NCI-H2171 treated with DMSO at 0.1 percent for 48 hours (cell line): ENCODE data around the gene TAF13.
"Not testable (repeated sequence)": the region's sequence is repeated elsewhere in the genome, so short reads cannot be mapped to it uniquely, and the experiment has no call there.

Experiments
- DNase-seq: peaks from one replicate; lab custom pipeline; 2025; lab: John Stamatoyannopoulos, UW

The TAF13 gene

DNA sequence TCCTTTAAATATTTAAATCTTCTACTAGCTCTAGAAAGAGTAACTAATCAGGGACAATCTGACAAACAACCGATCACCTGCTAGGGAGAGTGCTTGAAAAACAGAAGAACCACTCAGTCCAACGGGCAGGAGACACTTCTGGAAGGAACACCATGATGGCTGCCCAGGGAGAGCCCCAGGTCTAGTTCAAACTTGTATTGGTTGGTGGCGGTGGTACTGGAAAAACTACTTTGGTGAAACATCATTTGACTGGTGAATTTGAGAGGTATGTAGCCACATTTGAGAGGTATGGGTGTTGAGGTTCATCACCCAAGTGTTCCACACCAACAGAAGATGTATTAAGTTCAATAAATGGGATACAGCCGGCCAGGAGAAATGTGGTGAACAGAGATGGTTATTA is 29.1 kb downstream of the TAF13 start:
- DNase-seq = no peak

DNA sequence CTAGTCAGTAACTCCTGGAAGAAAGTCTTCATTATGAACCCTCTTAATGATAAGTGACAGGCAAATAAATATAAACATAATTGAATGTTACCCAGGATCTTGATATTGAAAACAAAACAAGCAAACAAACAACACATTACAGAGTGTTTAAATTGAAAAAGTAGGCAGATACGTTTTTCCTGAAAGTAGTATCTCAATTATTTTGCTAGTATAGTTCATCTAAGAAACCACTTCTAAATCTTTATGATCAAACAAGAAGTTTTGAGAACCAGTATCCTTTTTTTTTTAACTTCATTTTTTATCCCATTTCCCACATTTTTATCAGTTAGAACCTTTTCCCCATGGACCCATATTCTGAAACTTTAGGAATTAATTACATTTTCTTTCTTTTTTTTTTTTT is 30.2 kb downstream of the TAF13 start:
- no peak for DNase-seq

DNA sequence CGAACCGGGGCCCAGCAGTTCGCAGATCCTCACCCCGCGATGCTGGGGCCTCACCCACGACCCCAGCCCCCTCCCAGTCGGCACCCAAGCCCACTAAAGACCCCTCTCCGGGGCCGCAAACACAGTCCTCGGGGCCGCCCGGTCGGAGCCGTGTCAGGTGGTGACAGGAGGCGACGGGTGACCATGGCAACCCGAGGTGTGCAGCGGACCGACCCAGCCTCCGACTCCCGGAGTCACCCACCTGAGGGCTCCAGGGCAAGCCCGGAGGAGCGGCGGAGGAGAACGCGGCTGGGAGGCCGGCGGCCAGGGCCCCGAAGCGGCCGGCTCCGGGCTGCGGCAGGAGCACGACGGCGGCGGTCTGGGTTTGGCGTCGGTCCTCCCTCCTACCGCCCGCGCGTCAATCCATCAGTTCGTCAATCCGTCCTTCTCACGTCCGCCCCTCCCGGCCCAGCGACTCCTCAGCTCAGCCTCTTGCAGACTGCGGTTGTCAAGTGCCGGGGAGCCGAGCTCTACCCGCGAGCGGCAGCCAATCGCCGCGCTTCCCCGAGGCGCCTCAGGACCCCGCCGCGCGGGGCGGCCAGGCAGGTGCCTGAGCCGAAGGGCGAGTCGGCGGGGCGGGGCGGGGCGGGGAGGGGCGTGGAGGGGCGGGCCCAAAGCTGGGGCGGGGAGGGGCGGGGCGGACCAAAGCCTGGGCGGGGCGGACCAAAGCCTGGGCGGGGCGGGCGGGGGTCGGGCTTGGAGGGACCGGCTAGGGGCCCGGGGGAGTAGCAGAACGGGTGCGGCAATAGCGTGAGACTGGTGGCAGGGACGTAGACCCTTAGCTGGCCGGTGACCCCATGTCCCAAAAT is 34.0 kb downstream of the TAF13 start, which contains the start of gene WDR47:
TSS of gene WDR47 (minus strand) at position 482 of the 848 bp plus-strand sequence. CDS start 18,590 bp downstream, outside the sequence.
- peak; percentile 92 for DNase-seq

DNA sequence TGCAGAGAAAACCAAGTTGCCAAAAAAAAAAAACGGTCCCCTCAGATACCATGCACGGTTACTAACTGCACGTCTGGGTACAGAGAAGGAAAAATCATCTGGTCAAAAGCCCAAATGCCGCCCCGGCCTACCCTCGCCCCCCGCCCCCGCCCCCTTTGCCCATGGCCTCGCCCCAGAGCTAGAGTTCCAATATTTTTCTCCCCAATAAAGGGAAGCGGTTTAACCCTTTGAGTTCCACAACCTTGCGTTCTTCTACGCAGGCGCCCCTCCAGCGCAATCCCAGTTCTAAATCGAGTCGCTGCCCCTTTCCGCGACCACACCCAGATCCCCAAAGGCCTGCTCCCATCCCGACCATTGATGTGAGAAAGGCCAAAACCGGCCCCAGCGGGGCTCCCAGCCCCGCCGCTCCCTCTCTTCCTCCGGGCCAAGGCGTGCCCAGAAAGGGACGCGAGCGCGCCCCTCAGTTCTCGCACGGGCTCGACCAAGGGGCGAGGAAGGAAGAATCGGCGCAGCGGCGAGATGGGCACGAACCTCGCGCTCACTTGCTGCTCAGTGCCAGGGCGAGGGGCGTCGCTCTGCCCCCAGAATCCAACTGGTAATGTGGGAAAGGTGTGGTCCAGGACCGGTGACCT is 34.7 kb downstream of the TAF13 start:
- peak; percentile 53 for DNase-seq

DNA sequence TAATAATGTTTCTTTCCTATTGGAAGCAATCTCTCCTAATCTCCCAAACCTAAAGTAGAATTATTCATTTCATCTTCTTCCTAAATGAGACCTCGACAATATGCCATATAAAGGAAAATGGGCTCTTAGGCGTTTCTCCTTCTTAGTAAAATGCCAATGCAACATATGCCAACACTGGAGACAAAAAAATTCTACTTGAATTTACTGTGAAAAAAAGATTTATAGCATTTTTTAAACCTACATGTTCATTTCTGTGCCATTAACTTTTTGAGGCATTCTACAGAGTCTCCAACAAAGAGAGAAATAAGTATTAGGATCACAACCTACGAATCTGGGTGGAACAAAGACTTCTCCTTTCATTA is 35.2 kb downstream of the TAF13 start:
- peak; percentile 50 for DNase-seq

DNA sequence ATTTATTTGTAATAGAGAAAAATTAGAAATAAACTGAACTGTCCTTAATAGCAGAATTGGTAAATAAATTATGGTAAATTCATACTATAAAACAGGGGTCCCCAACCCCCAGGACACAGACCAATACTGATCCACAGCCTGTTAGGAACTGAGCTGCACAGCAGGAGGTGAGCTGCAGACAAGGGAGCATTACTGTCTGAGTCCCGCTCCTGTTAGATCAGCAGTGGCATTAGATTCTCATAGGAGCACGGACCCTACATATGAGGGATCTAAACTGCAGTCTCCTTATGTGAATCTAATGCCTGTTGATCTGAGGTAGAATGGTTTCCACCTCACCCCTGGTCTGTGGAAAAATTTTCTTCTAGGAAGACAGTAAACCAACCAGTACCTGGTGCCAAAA is 41.4 kb downstream of the TAF13 start:
- no peak for DNase-seq

DNA sequence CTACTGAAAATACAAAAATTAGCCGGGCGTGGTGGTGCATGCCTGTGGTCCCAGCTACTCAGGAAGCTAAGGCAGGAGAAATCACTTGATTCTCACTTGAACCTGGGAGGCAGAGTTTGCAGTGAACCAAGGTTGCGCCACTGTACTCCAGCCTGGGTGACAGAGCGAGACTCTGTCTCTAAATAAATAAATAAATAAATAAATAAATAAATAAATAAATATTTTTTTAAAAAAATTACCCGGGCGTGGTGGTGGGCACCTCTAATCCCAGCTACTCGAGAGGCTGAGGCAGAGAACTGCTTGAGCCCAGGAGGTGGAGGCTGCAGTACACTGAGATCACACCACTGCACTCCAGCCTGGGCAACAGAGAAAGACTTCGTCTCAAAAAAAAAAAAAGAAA is 46.3 kb downstream of the TAF13 start:
- DNase-seq = not testable (repeated sequence)

DNA sequence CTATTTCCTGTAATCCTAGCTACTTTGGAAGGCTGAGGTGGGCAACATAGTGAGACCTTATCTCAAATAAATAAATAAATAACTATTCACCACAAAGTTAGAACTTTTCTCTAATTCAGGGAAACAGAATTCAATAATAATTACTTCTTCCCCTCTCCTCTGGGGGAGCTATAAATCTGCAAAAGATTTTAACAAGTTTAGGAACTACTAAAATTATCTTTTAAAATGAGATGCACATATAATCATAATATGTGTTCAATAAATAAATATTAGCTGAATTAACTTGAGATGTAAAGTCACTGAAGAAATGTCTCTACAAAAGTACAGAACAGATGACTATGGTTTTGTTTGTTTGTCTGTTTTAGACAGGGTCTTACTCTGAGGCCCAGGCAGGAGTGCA is 48.0 kb downstream of the TAF13 start:
- DNase-seq = no peak

DNA sequence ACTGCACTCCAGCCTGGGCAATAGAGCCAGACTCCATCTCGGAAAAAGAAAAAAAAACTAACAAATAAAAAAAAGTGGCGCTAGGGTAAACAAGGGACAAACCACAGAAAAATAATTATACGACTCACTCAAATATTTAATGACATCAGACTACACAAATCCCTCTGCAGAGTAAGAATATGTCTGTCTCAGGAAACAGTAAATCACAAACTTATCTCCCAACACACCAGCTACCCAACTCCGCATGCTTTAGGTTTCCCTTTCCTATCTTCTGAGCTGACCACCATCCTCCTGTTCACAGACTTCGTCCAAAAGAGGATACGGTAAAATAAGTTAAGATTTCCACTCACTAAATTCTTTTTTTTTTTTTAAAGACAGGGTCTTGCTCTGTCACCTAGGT is 50.1 kb downstream of the TAF13 start:
- no peak for DNase-seq

DNA sequence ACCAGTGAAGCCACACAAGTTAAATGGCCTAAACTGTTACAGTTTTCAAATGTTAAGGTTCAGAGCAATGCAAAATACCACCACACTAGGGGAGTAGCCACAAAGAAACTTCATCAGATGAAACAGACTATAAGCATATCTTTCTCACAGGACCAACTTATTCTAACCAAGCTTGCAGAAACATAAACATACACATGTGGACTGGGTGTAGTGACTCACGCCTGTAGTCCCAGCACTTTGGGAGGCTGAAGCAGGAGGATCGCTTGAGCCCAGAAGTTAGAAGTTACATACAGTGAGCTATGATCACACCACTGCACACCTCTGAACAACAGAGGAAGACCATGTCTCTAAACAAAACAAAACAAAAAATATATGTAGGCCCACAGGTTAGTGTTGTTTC is 51.2 kb downstream of the TAF13 start:
- DNase-seq = no peak

DNA sequence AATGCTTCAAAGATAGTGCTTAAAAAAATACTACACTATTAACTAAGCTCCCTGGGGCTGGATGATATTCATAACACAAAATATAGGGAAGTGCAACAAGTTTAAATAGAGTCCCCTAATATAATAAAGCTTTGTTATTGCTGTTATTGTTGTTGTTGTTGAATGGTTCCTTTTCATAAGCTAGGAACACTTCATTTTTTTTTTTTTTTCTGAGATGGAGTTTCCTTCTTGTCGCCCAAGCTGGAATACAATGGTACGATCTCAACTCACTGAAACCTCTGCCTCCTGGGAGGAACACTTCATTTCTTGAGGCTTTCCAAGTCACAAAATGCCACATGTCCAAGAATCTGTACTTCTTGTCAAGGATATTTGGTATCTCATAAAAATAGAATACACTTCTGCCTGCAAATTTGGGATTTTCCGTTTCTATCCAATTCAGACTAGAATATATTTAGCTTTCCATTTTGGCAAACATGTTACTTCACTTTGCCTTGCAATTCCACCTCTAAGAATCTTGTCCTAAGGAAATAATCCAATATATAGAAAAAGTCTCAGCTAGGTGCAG is 55.0 kb downstream of the TAF13 start:
- DNase-seq = no peak

DNA sequence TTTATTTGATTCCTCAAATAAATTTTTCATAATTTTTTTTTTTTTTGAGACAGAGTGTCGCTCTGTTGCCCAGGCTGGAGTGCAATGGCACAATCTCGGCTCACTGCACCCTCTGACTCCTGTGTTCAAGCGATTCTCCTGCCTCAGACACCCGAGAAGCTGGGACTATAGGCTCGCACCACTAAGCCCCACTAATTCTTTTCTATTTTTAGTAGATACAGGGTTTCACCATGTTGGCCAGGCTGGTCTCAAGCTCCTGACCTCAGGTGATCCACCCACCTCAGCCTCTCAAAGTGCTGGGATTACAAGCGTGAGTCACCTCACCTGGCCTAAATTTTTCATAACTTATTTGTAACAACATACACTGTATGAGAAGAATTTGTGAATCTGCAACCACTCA is 58.1 kb downstream of the TAF13 start:
- not testable (repeated sequence) for DNase-seq

DNA sequence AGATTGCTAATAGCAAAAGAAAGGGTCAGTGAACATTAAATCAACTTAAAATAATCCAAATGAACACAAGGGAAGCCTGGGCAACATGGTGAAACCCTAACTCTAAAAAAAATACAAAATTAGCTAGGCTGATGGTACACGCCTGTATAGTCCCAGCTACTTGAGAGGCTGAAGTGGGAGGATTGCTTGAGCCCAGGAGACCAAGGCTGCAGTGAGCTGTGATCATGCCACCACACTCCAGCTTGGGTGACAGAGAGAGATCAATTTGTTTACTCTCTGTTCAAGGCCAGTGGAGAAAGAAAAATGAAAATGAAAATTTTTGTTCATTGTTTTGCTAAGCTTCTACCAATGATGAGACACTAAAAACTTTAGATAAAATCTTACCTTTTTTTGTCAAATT is 58.7 kb downstream of the TAF13 start:
- no peak for DNase-seq
